Stimulated activated CD4-positive, alpha-beta T cell treated with anti-CD3 and anti-CD28 coated beads, TNF-alpha, amount 100 ng/mL, for 1 hour (primary cell): Measurements from ENCODE around the gene TMEM186.
"Not testable (repeated sequence)": the region's sequence is repeated elsewhere in the genome, so short reads cannot be mapped to it uniquely, and the experiment has no call there.

ENCODE experiments used
- DNase-seq, 3 donors: peaks; one replicate each; pipeline ENCODE4 v3.0.0-alpha.2; 2020; ENCODE audit warnings: low read depth in 3 of 3, low spot score in 1 of 3

The TMEM186 gene

DNA sequence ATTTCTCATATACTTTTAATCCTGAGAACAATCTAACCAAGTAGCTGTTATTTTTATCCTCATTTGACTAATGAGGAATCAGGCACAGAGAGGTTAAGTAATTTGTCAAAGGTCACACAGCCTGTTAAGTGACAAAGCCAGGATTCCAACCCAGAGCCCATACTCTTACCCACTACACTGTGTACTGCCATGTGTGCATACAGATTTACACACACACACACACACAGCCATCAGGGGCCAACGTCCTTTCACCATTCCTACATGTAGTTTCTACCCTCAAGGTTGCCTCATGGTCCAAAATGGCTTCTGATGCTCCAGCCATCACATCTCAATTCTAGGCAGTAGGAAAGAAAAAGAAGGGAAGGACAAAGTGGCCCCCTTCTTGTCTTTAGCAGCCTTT lies 22.1 kb downstream of the TMEM186 start:
- DNase-seq = no peak

DNA sequence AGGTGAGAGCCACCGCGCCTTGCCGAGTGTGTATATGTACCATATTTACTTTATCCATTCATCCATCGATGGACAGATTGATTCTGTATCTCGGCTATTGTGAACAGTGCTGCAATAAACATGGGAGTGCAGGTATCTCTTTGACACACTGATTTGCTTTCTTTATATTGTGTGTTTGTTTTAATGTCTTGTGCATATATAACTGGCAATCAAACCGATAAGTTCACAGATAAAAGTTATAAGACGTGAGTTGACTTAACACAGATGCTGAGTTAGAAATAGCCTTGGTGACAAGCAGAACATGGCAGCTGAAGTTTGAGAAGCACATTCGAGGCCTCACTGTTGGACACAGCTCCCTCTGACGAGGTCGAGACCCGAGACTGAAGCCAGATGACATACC lies 23.2 kb downstream of the TMEM186 start:
- no peak for DNase-seq

DNA sequence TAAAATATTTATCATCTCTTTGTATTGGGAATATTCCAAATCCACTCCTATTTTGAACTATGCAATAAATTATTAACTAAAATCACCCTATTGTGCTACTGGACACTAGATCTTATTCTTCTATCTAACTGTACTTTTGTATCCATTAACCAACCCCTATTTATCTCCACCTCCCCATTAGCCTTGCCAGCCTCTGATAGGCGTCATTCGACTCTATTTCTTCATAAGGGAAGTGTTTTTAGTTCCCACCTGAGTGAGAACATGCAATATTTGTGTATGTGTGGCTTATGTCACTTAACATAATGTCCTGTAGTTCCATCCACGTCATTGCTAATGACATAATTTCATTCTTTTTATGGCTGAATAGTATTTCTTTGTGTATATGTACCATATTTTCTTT lies 23.9 kb downstream of the TMEM186 start:
- DNase-seq = no peak

DNA sequence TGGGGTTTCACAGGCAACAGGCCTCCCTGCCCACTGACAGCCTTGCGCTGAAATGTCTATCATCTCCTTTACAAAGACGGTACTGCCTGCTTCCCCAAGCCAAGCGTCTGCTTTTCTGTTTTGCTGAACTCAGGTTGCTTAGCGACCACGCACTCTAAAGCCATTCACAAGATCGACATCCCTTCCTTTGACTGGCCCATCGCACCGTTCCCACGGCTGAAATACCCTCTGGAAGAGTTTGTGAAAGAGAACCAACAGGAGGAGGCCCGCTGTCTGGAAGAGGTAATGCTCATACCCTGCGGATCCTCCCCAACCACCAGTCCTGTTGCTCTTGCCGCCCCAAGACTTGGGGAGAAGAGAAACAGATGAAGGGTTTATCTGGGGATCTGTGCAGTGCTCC lies 28.7 kb downstream of the TMEM186 start:
- DNase-seq = no peak

DNA sequence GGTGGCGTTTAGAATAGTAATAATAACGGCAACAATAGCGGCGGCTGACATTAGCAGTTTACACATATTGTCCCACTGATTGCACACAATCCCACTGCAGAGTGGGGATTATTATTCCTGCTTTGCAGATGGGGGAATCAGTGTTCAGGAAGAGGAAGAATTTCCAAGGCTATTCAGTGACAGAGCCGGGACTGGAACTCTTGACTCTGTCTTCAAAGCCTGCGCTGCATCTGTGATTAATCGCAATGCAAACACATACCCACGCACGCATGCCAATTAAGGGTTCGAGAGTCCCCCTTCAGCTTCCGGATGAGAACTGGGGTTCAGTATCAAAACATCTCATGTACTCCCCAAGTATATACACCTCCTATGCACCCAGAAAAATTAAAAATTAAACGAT lies 29.2 kb downstream of the TMEM186 start:
- DNase-seq = no peak

DNA sequence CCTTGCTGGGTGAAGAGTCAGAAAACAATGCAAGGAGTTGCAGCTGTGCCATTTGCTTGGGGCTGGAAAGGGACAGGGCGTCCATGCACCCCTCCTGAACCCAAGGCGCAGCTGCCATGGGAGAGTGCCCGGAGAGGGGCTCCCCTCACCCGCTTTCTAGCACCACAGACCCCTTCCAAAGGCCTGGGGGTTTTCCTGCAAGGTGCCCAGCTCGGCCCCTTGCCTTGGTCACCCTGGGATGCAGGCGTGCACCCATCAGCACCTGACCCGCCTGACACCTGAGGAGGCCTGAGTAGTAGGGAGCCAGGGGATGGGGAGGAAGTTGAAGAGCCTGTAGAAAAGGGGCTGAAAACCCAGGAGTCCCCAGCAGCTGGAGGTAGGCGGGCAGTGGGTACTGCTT lies 30.3 kb downstream of the TMEM186 start:
- DNase-seq = no peak

DNA sequence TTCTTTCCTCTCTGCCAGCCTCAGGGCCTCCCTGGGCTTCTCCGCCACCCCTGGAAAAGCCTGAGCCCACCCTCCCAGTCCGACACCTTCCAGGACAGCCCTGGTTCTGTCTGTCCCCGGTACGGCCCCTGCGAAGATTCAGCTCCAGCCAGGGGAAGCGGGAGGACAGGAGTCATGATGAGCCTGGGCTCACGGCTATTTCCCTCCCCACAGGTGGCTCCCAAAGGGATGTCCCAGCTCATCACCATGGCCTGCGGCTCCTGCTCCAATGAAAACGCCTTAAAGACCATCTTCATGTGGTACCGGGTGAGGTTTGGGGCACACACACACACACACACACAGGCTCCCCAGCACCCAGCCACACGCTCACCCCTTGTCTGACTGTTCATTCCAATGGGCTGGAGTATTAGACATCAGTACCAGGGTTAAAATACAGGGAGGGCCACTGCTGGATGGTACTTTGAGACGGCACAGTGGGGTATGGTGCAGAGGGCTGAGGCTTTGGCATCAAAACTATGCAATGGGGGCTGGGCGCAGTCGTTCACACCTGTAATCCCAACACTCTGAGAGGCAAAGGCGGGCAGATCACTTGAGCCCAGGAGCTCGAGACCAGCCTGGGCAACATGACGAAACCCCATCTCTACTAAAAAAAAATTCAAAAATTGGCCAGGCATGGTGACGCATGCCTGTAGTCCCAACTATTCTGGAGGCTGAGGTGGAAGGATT lies 32.8 kb downstream of the TMEM186 start:
- DNase-seq = no peak

DNA sequence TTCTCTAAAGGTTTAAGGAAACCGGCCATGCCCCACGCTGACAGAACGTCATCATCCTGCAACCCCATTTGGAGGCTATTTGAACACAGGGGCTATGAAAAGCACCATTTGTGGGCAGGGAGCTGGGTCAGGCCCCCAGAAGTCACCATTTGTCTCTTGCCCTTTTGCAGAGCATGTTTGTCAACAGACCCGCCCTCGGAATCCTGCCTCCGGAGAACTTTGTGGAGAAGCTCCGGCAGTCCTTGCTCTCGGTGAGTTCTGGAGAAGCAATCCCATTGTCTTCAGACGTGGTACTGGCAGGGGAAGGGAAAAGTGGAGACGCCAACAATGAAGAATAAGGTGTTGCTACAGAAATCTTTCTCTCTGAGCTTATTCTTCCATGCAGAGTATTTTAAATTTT lies 33.5 kb downstream of the TMEM186 start:
- DNase-seq = no peak

DNA sequence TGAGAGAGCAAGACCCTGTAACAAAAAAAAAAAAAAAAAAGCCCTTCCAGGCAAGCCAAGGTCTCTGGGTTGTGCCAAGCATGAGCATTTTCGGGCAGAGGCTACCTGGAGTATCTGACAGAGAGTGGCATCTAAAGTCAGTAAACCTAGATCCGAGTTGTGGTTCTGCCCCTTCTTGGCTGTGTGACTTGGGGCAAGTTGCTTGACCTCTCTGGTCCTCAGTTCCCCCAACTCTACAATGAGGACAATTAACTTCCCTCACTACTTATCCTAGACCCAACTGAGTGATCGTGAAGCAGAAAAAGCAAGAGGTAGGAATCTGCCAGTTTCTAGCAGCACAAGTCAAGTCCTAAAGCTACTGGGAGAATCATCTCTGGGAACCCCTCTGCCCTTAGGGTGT lies 34.4 kb downstream of the TMEM186 start:
- no peak for DNase-seq

DNA sequence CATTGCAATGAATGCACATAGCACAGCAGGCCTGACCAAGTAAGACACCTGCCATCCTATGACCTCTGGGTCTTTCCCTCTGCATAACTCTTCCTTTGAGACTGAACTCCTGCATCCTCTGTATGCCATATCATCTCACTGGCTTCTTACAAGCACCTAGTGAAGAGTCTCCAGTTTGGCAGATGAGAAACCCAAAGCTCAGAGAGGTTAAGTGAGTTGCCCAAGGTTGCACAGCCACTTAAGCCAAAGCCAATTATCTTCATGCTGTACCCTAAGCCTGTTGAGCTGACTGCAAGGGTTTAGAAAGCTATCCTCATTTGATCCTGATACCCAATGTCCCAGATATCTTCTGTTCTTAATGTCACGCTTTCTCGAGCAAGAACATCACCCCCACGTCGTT lies 35.2 kb downstream of the TMEM186 start:
- DNase-seq = no peak

DNA sequence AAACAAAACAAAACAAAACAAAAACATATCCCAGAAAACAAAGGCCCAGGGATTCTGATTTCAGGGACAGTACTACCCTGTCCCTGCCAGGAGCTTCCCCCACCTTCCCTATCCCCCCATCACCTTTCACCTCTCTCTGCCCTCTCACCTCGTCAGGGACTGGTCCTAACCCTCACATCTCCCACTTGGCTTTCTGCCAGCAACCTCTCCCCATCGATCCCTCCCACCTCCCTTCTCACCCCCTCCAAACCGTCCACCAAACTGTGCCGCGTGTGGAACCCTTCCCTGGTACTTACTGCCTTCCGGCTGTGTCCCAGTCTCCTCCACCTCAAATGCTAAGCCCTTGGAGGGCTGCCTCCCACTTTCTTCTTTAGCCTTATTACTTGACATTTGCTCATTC lies 36.4 kb downstream of the TMEM186 start:
- no peak for DNase-seq

DNA sequence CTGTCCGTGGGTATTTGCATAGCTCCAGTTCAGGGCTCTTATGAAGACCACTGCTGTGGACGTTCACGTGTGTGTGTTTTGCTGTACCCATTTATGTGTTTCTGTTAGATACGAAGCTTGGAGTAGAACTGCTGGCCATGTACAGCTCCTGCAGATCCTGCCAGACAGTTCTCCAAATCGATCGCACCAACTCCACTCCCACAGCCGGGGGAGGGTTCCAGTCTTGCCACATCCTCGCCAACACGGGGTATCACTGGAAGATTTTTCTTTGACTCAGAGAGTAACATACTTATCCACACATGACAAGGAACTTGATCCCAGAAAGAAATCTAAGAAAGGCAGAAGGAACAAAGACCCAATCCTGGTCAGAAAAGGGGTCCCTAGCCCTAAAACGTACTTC lies 37.4 kb downstream of the TMEM186 start:
- no peak for DNase-seq

DNA sequence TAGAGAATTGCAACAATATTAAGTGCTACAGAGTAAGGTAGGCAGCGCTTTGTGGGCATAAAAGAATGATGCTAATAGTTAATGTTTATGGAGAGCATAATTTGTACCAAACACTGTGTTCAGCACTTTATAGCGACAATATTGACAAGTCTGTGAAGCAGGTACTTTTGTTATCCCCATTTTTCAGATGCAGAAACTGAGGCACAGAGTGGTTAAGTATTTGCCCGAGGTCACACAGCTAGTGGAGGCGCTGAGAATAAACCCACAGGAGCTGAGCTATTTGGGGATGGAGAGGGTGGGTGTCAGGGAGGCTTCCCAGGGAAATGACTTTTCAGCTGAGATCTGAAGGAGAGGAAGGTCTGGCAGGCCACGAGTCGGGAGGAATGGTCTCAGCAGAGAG lies 39.4 kb downstream of the TMEM186 start:
- no peak for DNase-seq

DNA sequence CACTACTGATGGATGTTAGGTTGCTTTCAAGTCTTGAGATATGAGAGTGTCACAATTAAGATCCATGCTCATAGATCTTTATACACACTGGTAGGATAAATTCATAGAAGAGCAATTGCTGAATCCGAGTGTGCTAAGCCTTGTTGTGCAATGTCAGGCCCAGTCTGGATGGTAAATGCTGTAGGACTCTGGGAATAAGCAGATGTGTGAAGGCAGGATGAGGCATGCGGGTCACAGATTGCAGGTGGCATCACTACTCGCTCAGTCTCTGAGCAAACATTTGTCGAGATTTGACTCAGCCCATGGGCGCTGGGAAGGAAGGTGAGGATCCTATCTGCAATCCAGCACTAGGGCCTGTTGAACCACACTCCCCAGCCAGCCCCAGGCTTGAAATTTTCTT lies 40.7 kb downstream of the TMEM186 start:
- no peak for DNase-seq

DNA sequence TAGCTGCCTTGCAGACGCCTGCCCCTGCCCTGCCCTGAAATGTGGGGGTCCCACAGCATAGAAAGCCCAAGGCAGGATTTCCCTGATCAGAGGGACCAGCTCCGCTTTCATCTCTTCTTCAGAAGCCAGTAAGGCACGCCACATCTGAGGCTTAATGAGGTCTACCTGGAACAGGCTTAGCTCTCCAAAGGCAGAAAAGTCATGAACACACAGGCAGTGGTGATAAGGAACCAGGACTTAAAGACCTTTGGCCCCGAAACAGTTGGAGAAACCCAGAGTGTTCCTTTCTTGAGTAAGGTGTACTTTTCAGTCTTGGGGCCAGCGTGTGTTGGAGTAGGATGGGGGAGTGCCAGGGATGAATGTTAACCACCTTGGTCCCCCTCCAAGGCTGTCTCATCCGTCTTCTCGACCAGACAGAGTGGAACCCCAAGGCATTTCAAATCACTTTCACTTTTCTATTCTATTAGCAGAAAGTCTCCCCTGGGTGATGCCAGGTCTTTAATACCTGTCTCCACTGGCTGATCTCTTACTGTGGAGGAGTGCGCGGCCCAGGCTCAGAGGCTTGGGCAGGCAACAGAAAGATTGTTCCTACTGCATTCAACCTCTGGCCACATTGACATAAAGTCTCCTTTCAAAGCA lies 43.9 kb downstream of the TMEM186 start:
- DNase-seq = no peak

DNA sequence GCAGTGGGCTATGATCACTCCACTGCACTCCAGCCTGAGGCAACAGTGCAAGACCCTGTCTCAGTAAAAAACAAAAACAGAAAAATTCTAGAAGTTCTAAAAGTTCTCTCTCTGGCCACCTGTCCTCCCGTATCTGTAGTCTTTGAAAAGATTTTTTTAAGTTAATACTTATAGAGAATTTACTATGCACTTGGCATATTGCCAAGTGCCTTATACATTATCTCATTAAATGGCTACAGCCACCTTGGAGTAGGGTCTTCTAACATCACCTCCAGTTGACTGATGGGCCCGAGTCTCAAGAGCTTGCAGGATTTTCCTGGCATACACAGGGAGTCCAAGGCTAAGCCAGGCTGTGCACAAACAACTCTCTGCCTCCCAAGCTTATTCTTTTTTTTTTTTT lies 44.7 kb downstream of the TMEM186 start:
- DNase-seq = no peak

DNA sequence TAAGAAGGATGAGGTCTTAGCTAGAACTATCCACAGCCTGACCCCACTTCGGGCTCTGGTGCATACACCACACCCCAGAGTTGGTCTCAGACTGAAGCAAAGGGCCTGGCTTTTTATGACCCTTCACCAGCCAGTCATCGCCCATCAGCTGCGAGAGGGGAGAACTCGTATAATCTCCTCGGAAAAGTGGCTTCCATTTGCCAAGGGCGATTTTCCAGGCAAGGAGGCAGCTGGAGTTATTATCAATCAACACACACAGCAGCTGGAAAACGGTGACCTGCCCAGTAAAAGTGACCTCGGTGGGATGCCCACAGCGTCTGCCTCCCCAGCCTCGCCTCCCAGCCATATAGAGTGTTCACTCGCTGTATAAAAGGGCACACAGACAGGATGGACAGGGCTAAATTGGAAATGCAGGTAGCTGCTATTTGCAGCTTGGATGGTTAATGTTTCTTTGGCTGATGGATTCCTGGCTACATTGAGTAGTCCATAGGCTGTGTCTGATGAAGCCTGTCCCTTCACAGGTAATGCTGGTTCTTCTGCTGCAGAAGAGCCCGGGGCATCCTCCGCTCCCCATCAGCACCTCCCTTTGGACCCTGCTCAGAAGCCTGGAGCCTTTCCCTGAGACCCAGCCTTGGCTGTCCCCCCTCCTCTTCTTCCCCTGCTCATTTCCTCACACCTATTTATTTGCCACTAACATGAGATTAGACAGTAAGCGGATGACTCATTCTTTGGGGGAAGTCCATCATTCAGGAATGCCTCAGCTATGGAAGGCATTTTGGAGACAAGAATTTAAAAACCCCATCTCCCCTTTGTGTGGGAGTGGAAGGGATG lies 45.7 kb downstream of the TMEM186 start:
- no peak for DNase-seq

DNA sequence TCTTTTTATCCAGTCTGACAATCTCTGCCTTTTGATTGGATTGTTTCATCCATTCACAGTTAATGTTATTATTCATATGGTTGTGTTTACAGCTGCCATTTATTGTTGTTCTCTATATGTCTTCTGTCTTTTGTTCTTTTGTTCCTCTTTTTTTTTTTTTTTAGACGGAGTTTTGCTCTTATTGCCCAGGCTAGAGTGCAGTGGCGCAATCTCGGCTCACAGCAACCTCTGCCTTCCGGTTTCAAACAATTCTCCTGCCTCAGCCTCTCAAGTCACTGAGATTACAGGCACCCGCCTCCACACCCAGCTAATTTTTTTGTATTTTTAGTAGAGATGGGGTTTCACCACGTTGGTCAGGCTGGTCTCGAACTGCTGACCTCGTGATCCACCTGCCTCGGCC lies 48.5 kb downstream of the TMEM186 start:
- DNase-seq = not testable (repeated sequence)
